ENCODE results near the gene ELMO1.

DNA sequence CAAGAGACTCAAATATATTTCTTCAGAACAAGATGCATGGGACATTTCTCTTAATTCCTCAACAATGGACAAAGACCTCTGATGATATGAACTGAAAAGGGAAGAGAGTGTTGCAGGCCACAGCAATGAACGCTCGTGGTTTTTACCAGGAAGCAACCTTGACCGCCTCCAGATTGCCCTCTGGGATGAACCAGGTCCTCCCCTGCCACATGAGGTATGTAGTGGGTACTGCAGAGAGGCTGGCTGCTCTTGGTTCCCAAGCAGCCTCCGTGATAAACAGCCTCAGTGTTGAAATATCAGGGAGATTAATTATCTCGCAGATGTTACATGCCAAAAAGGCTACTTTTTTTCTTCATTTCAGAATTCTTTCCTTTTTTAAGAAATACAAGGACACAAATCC is 338.8 kb downstream of the ELMO1 start:
- TF ChIP-seq, protein P1, sequence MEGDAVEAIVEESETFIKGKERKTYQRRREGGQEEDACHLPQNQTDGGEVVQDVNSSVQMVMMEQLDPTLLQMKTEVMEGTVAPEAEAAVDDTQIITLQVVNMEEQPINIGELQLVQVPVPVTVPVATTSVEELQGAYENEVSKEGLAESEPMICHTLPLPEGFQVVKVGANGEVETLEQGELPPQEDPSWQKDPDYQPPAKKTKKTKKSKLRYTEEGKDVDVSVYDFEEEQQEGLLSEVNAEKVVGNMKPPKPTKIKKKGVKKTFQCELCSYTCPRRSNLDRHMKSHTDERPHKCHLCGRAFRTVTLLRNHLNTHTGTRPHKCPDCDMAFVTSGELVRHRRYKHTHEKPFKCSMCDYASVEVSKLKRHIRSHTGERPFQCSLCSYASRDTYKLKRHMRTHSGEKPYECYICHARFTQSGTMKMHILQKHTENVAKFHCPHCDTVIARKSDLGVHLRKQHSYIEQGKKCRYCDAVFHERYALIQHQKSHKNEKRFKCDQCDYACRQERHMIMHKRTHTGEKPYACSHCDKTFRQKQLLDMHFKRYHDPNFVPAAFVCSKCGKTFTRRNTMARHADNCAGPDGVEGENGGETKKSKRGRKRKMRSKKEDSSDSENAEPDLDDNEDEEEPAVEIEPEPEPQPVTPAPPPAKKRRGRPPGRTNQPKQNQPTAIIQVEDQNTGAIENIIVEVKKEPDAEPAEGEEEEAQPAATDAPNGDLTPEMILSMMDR (IDR thresholded peaks at IDR 0.05) = no peak
- TF ChIP-seq POLR2A (IDR thresholded peaks at IDR 0.05) = no peak

Data from lower leg skin (tissue), 3 donors.